ENCODE measurements around the gene KHDRBS1.

Gene KHDRBS1

DNA sequence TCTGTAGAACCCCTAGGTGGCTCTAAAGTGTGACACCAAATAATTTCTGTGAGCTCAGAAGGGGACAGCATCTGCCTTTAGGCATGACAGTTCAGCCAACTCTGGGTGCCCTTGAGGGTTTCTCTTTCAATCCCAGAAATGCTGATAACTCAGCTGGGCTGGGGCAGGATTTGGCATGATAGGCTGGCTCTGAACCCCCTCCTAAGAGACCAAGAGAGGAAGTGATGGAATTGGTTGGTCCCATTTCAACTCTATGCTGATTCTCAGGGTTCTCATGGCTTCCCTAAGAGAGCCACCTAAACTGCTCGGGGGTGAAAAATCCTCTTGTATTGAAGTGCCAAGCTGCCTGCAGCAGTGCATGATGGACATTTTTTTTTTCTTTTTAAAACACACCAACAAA is 30.6 kb downstream of the KHDRBS1 start:
- no peaks in the 10 kb centered on the region for H3K27me3 ChIP-seq (ENCODE audit: control insufficient read depth, low read length)
- no peak overlapping the region for H3K4me3 ChIP-seq (ENCODE audit: low read length)
- H3K9me3 ChIP-seq (ENCODE audit: control insufficient read depth, insufficient read depth, low read length) = no peaks in the 10 kb centered on the region
- no peaks in the 10 kb centered on the region for H3K4me1 ChIP-seq (ENCODE audit: control insufficient read depth, low read length)
- H4K20me1 ChIP-seq (ENCODE audit: control insufficient read depth, insufficient read depth, low read depth, low read length) = no peaks in the 10 kb centered on the region
- peaks cover 3% of the 10 kb centered on the region; the same call in 1 of the 2 replicates for H3K79me2 ChIP-seq (ENCODE audit: control insufficient read depth, low read length)
- H3F3A ChIP-seq (ENCODE audit: control insufficient read depth, insufficient read depth) = peaks cover 8% of the 10 kb centered on the region; the same call in 1 of the 2 replicates
- H3K27ac ChIP-seq (ENCODE audit: low read depth, low read length) = no peak overlapping the region
- H3K9me2 ChIP-seq (replicated peaks; ENCODE audit: control insufficient read depth, low read length) = no peaks in the 10 kb centered on the region
- TF ChIP-seq, protein P1, sequence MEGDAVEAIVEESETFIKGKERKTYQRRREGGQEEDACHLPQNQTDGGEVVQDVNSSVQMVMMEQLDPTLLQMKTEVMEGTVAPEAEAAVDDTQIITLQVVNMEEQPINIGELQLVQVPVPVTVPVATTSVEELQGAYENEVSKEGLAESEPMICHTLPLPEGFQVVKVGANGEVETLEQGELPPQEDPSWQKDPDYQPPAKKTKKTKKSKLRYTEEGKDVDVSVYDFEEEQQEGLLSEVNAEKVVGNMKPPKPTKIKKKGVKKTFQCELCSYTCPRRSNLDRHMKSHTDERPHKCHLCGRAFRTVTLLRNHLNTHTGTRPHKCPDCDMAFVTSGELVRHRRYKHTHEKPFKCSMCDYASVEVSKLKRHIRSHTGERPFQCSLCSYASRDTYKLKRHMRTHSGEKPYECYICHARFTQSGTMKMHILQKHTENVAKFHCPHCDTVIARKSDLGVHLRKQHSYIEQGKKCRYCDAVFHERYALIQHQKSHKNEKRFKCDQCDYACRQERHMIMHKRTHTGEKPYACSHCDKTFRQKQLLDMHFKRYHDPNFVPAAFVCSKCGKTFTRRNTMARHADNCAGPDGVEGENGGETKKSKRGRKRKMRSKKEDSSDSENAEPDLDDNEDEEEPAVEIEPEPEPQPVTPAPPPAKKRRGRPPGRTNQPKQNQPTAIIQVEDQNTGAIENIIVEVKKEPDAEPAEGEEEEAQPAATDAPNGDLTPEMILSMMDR (IDR thresholded peaks at IDR 0.05; ENCODE audit: low read depth, low read length, poor library complexity, severe bottlenecking) = no peak
- TF ChIP-seq EZH2phosphoT487 (IDR thresholded peaks at IDR 0.05; ENCODE audit: borderline replicate concordance, low read length) = no peak
- H3K36me3 ChIP-seq (ENCODE audit: control insufficient read depth, low read length) = peaks cover 24% of the 10 kb centered on the region
- H3K4me2 ChIP-seq (ENCODE audit: low read length) = no peak overlapping the region

GRCh38 chr1:32045772-32046171 is 32.1 kb downstream of the KHDRBS1 start:
- Histone ChIP-seq H3K79me2 (ENCODE audit: control insufficient read depth, low read length) (no peaks in the 10 kb centered on the region), H3K27ac (ENCODE audit: low read depth, low read length) (no peak overlapping the region), H3K4me2 (ENCODE audit: low read length) (no peak overlapping the region), H3K27me3 (ENCODE audit: control insufficient read depth, low read length) (no peaks in the 10 kb centered on the region), H3F3A (ENCODE audit: control insufficient read depth, insufficient read depth) (peaks cover 7% of the 10 kb centered on the region; the same call in 1 of the 2 replicates), H3K36me3 (ENCODE audit: control insufficient read depth, low read length) (peaks cover 21% of the 10 kb centered on the region), H3K9me2 (replicated peaks; ENCODE audit: control insufficient read depth, low read length) (no peaks in the 10 kb centered on the region), H3K4me1 (ENCODE audit: control insufficient read depth, low read length) (no peaks in the 10 kb centered on the region), H3K9me3 (ENCODE audit: control insufficient read depth, insufficient read depth, low read length) (no peaks in the 10 kb centered on the region), H4K20me1 (ENCODE audit: control insufficient read depth, insufficient read depth, low read depth, low read length) (no peaks in the 10 kb centered on the region), H3K4me3 (ENCODE audit: low read length) (no peak overlapping the region)
- TF ChIP-seq EZH2phosphoT487 (IDR thresholded peaks at IDR 0.05; ENCODE audit: borderline replicate concordance, low read length) = no peak
- TF ChIP-seq, protein P1 (IDR thresholded peaks at IDR 0.05; ENCODE audit: low read depth, low read length, poor library complexity, severe bottlenecking) = no peak

GRCh38 chr1:32047701-32048100 is 34.0 kb downstream of the KHDRBS1 start:
- TF ChIP-seq EZH2phosphoT487 (IDR thresholded peaks at IDR 0.05; ENCODE audit: borderline replicate concordance, low read length) = no peak
- TF ChIP-seq, protein P1 (IDR thresholded peaks at IDR 0.05; ENCODE audit: low read depth, low read length, poor library complexity, severe bottlenecking) = no peak
- no peaks in the 10 kb centered on the region for H4K20me1 ChIP-seq (ENCODE audit: control insufficient read depth, insufficient read depth, low read depth, low read length)
- no peaks in the 10 kb centered on the region for H3K9me2 ChIP-seq (replicated peaks; ENCODE audit: control insufficient read depth, low read length)
- no peaks in the 10 kb centered on the region for H3K27me3 ChIP-seq (ENCODE audit: control insufficient read depth, low read length)
- no peaks in the 10 kb centered on the region for H3K9me3 ChIP-seq (ENCODE audit: control insufficient read depth, insufficient read depth, low read length)
- peaks cover 7% of the 10 kb centered on the region; the same call in 1 of the 2 replicates for H3F3A ChIP-seq (ENCODE audit: control insufficient read depth, insufficient read depth)
- no peak overlapping the region for H3K4me3 ChIP-seq (ENCODE audit: low read length)
- no peaks in the 10 kb centered on the region for H3K4me1 ChIP-seq (ENCODE audit: control insufficient read depth, low read length)
- H3K4me2 ChIP-seq (ENCODE audit: low read length) = no peak overlapping the region
- H3K27ac ChIP-seq (ENCODE audit: low read depth, low read length) = no peak overlapping the region
- H3K79me2 ChIP-seq (ENCODE audit: control insufficient read depth, low read length) = no peaks in the 10 kb centered on the region
- peaks cover 31% of the 10 kb centered on the region for H3K36me3 ChIP-seq (ENCODE audit: control insufficient read depth, low read length)
